ENCODE measurements around the gene TCF15.
A peak's percentile ranks its signal among the peaks of the same experiment; 100 is the strongest.

TCF15 gene, protein sequence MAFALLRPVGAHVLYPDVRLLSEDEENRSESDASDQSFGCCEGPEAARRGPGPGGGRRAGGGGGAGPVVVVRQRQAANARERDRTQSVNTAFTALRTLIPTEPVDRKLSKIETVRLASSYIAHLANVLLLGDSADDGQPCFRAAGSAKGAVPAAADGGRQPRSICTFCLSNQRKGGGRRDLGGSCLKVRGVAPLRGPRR

DNA sequence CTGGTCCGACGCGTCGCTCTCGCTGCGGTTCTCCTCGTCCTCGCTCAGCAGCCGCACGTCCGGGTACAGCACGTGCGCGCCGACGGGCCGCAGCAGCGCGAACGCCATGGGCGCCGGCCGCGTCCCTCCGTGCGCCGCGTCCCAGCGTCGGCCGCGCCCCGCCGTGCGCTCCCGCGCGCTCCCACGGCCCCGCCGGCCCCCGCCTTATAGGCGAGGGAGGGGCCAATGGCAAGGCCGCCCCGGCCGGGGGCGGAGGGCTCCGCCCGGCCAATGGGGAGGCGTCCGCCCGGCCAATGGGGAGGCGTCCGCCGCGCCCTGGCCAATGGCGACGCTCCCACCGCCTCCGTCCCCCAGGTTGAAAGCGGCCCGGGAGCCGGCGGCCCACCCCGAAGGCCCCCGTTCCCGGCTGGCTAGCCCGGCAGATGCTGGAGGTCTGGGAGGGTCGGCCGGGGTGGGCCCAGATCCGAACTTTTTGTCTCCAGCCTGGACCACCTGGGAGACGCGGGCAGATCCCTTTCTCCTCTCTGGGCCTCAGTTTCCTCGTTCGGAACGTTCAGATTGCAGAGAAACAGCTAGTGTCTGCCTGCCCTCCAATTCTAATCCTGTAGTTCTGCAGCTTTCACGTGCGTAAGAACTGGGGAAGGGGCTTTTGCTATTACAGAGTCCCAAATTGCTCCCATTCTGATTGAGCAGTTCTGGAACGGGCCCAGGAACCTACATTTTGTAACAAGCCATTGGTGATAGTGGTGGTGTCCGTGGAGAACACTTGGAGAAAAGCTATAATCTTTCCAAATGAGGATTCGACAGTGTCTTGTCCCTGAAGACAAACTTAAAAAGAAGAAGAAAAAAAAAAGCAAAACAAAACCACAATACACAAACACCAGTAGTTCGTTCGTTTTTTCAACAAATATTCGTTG, at the start of gene TCF15:
Gene TCF15, minus strand, starts transcription at position 180 of the 917 bp plus-strand sequence. Its CDS starts 72 bp downstream, at position 108.
- DNase-seq: no peak

DNA sequence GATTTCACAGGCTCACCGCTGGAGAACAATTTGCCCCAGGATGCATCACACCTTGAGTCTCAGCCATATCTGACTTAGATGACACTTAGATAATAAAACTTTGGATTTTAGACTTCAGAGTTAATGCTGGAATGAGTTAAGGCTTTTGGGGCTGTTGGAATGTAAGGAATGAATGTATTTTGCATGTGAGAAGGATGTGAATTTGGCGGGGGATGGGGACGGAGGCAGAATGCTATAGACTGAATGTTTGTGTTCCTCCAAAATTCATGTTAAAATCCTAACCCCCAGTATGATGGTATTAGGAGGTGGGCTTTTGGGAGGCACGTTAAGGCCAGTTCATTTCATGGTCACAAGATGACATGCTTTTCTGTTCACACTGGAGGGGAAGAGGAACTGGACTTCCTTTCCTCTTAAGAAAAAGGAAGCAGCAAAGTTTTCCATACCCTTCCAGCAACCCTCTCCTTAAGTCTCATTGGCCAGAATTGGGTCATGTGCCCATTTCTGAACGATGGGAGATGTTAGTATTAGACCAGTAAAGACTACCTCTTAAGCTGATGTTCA, 48.7 kb upstream of the TCF15 start:
- no peak for DNase-seq

DNA sequence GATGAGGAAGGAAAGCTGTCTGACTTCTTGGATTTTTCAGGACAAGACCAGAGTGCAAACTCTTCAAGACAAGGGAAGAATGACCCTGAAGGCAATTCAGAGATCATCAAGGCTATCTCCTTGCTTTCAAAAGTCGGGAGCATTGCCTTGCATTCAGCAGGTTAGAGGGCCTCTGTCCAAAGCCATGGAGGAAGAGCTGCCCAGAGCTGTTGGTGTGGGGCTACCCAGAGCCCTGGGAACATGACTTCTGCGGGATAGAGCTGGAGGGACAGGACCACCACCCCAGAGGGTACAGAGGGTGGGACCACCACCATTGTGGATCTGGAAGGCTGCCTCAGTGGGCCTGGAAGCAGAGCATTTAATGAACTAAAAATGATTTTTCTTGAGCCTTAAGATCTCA, 48.1 kb upstream of the TCF15 start:
- no peak for DNase-seq

DNA sequence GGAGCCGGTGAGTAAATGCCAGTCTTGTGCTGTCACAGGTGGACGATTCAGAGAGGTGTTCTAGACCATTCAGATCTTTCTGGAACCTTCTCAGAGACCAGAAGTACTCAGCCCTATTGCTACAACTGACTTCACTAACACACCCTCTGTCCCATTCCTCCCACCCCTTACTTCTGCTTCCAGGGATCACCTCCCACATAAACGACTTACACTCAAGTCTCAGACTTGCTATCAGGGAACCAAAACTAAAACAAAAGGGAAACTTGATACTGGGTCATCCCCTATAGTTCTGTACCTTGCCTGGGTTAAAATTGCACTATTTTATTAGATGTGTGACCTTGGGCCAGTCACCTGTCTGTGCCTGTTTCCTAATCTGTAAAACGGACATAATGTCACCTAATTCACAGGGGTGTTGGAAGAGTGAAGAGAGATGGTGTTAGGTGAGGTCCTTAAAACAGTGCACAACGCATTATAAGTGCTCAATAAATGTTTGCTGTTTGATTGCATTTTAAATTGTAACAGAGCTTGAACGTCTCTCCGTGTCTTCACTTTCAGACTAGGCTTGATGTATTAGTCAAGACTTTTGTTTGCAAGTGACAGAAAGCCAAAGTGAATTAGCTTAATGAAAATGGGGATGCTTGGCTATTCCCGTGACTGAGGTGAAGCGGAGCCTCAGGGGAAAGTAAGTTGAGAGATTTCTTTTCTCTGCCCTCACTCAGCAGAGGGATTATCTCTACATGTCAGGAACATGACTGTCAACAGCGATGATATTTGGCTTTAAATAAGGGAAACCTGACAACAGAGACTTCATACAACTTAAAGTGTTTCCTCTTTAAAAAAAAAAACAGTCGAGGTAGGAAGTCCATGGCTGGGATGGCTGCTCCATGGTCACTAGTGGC, 45.9 kb upstream of the TCF15 start:
- DNase-seq: no peak

DNA sequence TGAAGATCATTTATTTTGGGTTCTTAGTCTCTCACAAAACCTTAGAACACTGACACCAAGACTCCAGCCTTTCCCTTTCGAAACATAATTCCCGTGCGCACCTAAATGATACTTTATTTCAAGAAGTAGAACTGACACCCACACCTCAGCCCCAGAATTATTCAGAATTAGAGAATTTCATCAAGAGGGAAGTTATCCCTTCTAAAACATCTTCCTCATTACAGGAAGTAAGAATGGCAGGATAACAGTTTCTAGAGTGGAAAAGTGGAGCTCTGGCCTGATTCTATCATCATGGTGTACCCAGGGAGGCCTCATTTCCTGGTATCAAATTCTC, 44.3 kb upstream of the TCF15 start:
- DNase-seq: no peak

DNA sequence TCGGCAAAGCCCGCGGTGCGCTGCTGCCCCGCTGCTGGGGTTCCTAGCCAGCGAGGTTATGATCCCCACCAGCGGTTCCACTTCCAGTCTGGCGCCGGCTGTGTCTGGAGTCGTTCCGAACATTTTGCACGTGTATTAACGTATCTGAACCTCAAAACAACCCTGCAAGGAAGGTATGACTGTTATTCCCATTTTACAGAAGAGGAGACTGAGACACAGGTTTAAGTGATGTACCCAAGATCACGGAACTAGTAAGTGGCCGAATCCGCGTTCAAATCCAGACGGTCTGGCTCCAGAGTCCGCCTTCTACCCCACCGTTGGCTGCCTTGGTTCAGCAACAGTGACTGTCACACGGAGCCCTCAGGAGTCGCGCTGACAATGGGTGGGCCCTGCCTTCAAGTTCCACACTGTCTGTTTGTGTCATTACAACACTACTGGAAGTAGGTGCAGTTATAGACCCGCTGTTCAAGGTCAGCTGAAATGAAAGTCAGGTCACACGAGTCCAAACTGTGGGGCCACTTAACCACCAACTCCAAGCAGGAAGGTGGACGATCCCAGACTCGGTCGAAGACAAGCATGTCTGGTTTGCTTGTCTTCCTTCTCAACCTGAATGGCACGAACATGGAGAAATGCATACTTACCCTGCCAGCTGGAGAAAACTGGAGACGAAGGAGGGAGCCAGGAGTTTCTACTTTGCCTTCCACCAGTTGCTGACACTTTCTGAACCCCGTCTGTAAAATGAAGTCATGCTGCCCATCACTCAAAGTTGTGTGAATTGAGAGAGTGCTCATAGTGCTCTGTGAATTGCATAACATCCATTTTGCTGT, 43.7 kb upstream of the TCF15 start:
- no peak for DNase-seq

DNA sequence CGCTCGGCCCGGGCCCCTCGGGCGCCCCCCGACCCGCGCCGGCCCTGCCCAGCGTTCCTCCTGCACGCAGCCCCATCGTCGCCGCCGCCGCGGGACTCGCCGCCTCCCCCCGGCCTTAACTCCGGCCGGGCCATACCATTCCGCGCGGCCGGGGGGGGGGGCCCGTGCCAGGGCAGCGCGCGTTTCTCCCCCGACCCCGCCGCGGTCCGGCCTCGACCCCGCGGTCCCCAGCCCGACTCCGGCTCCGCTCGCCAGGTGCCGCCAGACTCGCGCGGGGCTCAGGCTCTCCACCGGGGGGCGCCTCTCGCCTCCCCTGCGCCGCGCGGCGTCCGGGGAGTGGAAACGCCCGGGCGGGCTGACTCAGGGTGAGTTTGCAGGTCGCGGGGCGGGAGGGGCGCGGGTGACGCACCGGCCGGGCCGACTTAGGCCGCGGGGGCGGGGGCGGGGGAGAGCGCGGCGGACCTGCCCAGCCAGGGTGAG, 43.0 kb upstream of the TCF15 start, which contains the start of gene SRXN1:
Gene SRXN1, minus strand, starts transcription at position 91 of the 480 bp plus-strand sequence. Its CDS starts 15 bp downstream, at position 76.
- peak; percentile 94 for DNase-seq

DNA sequence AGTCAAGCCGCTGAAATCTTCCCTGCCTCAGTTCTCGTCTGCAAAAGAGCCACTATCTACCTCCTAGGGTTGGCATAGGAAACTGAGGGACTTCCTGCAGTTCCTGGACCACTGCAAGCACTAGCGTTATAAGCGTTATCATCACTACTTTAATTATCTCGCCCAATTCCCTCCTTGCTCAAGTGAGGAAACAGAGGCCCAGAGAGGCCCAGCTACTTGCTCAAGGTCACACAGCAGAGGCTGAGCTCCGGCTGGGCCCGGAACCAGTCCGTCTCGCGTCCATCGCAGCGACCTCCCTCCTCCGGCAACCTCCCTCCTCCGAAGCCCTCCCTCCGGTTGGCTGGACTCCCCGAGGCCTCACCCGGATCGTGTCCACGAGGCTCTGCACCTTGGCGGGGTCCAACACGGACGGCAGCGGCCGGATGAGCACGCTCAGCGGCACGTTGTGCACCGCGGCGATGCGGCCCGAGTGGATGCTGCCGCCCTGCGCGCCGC, 42.6 kb upstream of the TCF15 start:
- DNase-seq: no peak

DNA sequence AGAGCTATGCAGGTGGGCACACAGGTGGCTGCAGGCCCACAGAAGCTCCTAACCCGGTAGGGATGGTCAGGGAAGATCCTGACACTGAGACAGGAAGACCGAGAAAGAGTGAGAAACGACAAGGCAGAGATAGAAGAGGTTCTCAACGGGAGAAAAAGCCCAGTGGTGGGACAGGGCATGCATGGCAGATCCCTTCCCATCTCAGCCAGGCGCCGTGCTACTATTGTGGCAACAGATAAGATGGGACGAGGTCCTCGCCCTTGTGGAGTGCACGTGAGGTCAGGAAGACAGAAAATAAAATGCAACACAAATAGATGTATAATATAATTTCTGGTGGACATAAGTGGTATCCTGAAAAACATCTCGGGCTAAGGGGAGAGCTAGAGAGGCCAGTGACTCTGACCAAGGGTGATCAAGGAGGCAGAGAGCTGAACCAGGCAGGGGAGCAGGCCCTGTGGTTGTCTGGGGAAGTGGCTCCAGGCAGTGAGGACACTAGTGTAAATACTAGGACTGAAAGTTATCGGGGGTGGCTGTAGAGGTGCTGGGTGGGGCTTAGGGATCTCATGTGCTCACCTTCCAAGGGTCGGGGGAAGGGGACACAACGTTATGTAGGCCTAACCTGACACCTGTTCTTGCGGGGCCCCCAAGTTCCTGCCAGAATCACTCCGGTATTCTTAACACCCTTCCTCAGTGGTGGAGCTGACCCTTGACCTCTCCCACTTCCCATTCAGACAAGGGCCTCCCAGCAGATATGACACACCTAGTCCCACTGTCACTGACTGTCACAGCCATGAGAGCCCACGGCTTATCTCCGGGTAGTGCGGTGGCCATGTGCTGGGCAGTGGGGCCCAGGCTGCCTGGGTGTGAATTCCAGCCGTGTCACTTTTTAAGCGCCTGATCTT, 41.9 kb upstream of the TCF15 start:
- no peak for DNase-seq

DNA sequence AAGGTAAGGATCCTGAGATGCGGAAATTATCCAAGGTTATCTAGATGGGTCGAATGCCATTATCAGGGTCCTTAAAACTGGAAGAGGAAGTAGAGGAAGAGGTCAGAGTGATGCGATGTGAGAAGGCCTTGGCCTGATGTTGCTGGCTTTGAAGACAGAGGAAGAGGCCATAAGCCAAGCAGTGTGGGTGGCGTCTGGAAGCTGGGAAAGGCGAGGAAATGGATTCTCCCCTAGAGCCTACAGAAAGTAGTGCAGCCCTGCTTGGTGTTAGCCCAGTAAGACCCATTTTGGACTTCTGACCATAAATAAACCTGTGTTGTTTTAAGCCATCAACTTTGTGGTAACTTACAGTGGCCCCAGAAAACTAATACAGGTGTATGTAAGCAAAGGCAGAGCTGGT, 40.8 kb upstream of the TCF15 start:
- DNase-seq: no peak

DNA sequence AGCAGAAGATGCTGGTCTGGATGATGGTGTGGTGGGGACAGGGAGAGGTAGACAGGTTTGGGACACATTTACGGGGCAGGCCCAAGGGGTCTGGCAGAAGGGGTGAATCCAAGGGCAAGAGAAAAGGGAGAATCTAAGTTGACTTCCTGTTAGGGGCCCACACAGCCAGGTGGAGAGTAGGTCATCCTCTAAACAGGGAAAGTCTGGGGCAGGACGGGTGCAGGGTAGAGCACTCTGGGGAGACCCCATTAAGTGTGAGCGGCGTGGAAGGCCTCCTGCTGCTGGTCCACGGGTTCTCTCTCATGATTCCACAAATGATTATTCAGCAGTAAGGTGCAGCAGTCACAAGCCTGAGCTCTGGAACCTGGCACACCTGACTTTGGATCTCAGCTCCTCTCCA, 40.2 kb upstream of the TCF15 start:
- no peak for DNase-seq

DNA sequence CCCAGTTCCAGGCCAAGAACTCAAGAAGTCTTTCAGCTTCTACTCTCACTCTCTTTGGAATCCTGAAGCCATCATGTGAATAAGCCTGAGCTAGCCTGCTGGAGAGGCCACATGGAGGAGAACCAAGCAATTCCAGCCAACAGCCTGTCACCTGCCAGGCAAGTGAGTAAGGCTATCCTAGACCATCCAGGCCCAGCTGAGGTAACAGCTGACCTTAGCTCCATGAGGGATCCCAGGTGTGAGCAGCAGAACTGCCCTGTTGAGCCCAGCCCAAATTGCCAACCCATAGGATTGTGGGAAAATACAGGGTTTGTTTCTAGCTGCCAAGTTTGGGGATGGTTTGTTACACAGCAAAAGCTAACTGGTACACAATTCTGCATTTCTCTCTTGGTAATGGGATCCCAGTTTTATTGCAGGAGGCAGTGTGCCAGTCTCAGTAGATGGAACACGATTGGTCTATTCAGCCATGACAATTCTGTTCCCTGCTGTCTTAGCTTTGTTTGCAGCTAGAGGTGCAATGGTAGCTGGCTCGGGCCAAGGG, 37.4 kb upstream of the TCF15 start:
- DNase-seq: no peak

DNA sequence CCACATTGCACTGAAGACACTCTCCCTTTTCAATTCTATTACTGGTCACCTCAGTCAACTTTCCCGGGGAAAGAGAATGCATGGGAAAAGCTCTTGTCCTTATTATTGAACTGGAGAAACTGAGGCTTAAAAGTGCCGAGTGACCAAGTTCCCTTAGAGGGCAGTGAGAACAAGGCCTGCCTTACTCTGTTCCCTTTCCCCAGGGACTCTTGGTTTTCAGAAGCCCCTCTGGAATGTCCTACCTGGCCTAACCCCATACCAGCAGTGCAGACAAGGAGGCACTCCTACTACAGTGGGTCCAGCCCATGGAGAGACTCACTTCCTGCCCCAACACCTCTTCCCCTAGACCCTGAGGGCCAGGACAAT, 36.7 kb upstream of the TCF15 start:
- DNase-seq: no peak

DNA sequence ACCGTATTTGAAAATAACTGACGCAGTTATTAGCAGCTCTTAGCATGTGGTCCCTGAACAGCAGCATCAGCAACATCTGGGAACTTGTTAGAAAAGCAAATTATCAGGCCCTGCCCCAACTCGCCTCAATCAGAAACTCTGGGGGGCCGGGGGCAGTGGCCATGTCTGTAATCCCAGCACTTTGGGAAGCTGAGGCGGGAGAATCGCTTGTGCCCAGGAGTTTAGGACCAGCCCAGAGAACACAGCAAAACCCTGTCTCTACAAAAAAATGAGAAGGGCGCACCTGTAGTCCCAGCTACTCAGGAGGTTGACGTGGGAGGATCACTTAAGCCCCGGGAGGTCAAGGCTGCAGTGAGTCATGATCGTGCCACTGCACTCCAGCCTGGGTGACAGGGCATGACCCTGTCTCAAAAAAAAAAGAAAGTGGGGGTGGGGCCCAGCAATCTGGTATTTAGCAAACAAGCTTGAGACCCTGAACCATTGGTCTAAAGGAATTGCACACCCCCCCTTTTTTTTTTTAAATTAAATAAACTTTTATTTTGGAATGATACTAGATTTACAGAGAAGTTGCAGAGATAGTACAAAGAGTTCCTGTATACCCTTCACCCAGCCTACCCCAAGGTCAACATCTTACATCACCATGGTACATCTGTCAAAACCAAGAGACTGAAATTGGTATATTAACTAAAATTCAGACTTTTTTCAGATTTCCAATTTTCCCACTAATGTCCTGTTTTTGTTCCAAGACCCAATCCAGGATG, 36.2 kb upstream of the TCF15 start:
- no peak for DNase-seq

DNA sequence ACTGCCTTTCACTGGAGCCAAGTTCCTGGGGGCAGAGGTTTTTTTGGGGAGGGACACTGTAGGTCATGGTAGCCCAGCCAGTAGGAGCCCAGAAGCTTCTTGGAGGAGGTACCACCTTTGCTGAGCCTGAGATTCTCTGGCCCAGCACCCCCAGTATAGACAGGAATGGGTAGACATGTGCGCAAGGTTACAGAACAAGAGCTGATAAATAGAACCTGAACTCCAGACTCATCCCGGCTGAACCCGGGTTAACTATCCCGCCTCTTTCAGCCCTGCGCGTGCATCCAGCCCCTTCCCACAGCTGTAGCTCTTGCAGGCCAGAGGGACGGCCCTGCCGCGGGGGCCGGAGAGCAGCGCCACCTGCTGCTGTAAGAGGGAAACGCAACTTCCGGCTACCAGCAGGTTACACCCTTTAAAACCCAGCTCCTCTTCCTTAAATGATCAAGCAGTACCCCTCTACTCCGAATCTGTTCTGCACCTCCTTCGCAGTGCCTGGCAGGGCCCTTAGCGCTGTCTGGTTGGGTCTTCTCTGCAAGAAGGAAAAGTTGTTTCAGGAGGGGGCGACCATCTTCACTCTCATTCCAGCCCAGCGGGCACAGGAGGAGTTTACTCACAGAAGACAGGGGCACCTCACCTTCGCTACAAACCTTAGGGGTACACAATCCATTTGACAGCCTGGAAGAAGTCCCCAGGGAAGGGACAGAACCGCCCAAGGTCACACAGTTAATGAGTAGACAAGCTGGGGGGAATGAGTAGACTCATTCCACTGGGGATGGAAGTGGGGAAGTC, 35.4 kb upstream of the TCF15 start:
- DNase-seq: peak; percentile 88

DNA sequence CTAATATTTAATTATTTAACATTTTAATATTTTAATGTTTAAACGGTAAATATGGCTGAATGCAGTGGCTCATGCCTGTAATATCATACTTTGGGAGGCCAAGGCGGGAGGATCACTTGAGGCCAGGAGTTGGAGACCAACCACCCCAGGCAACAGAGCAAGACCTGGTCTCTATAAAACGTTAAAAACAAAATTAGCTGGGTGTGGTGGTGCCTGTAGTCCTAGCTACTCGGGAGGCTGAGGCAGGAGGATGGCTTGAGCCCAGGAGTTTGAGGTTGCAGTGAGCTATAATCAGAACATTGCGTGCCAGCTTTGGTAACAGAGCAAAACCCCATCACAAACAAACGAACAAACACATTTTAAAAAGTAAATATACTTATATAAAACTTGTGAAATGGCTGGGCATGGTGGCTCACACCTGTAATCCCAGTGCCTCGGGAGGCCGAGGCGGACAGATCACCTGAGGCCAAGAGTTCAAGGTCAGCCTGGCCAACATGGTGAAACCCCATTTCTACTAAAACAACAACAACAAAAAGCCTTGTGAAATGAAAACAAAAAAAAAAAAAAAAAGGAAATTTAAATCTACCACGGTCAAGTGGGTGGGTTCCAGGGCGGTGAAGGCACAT, 34.7 kb upstream of the TCF15 start:
- DNase-seq: no peak

DNA sequence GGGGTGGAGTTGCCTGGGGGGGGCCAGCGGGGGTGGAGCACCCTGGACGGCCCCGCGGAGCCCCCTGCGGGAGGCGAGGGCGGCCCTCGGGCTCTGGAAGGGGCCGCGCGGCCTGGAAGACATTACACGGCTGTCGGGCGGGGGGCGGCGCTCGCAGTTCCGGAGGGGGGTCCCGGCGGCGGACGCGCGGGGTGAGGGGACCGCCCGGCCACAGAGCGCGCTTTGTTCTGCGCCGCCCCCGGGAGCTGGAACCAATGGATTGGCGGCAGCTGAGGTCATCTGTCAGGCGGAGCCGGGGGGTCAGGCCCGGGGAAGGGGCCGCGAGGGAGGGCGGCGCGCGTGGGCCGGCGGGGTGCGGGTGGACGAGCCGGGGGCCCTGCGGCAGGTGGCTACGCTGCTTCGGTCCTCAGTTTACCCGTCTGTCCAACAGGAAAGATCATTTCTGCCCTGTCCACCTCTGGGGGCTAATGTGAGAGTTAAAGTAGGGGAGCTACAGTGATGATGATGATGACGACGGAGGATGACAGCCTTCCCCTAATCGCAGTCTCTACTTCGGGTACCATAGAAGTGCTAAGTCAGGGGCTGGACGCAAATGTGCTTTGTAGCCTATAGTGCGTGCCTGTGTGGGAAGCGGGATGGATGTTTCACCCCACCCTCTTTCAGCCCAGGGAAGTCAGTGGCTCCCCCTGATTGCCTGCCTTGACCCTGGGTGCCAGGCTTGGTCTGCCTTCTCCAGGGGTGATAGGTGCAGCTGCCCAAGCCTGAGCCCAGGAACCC, 32.5 kb upstream of the TCF15 start:
- no peak for DNase-seq
